ACC112 (cell line): ENCODE results near the gene ZNF732.
"Not testable (repeated sequence)": the region's sequence is repeated elsewhere in the genome, so short reads cannot be mapped to it uniquely, and the experiment has no call there.

Experiments
- H2AFZ ChIP-seq: fragments of 200-600 bp; sonication (generic); one replicate; pipeline ENCODE4 v1.6.0; 2017; ENCODE audit warnings: antibody characterized with exemption, low read length; ENCODE audit not compliant: unreplicated experiment
- H3K27ac ChIP-seq: fragments of 200-600 bp; sonication (generic); 2 replicates; pipeline ENCODE4 v1.5.1; 2014; ENCODE audit warnings: low read depth, mild to moderate bottlenecking, antibody characterized with exemption, low read length, moderate library complexity
- H3K27me3 ChIP-seq: fragments of 200-600 bp; sonication (generic); 2 replicates; pipeline ENCODE4 v1.6.1; 2014; ENCODE audit warnings: mild to moderate bottlenecking, antibody characterized with exemption, low read length, moderate library complexity, mixed read lengths; ENCODE audit not compliant: insufficient read depth
- H3K36me3 ChIP-seq: fragments of 200-600 bp; sonication (generic); 2 replicates; pipeline ENCODE4 v1.6.1; 2016; ENCODE audit warnings: mild to moderate bottlenecking, antibody characterized with exemption, low read length, moderate library complexity, mixed read lengths; ENCODE audit not compliant: insufficient read depth
- H3K4me1 ChIP-seq: fragments of 200-600 bp; sonication (generic); one replicate; pipeline ENCODE4 v1.6.1; 2016; ENCODE audit warnings: low read length, mixed read lengths; ENCODE audit not compliant: insufficient read depth, unreplicated experiment, control insufficient read depth
- H3K4me3 ChIP-seq: fragments of 200-600 bp; sonication (generic); 2 replicates; pipeline ENCODE4 v1.5.1; 2014; ENCODE audit warnings: mild to moderate bottlenecking, low read depth, low read length
- H3K79me2 ChIP-seq: fragments of 200-600 bp; sonication (generic); one replicate; pipeline ENCODE4 v1.6.0; 2016; ENCODE audit warnings: low read length; ENCODE audit not compliant: control insufficient read depth, unreplicated experiment, insufficient read depth

The ZNF732 gene

DNA sequence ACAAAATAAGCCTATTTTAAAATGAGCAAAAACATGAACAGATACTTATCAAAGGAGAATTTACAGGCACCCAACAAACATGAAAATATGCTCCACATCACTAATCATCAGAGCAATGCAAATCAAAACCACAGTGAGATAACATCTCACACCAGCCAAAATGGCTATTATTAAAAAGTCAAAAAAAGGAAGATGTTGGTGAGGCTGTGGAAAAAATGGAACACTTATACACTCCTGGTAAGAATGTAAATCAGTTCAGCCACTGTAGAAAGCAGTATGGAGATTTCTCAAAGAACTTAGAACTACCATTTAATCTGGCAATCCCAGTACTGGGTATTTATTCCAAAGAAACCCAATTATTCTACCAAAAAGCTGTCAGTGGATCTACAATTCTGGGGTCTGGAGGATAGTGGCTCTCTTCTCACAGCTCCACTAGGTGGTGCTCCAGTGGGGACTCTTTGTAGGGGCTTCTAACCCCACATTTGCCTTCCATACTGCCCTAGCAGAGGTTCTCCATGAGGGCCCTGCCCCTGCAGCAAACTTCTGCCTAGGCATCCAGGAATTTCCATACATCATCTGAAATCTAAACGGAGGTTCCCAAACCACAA, 9.1 kb upstream of the ZNF732 start:
- Histone ChIP-seq H3K27ac (no peak overlapping the region), H3K79me2 (no peaks in the 10 kb centered on the region), H3K4me3 (no peak overlapping the region), H3K27me3 (no peaks in the 10 kb centered on the region), H2AFZ (no peak overlapping the region), H3K4me1 (no peaks in the 10 kb centered on the region), H3K36me3 (no peaks in the 10 kb centered on the region)

DNA sequence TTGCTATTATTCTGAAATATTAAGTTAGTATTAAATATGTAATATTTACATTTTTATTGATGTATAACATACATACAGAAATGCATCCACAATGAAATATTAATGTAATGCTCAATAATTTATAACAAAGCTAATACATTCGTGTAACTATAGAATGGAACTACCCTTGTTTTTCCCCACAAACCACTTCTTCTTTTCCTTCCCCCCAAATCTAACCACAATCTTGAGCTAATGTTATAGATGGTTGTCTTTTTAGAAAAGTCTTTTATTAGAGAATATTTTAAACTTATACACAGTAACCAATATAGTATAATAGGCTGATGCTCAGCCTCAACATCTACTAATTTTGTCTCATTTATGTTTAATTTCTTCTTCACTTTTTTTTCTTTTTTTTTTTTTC, 4.5 kb upstream of the ZNF732 start:
- H3K27ac ChIP-seq, result no peak overlapping the region

GRCh38 chr4:306551-306961, 1.3 kb upstream of the ZNF732 start:
- Histone ChIP-seq H3K27ac (no peak overlapping the region), H3K27me3 (no peaks in the 10 kb centered on the region), H2AFZ (no peak overlapping the region)

More for the DNA sequence above, 4.5 kb upstream of the ZNF732 start:
- Histone ChIP-seq H3K36me3 (no peaks in the 10 kb centered on the region), H3K27me3 (no peaks in the 10 kb centered on the region), H3K79me2 (no peaks in the 10 kb centered on the region), H3K4me1 (no peaks in the 10 kb centered on the region), H2AFZ (no peak overlapping the region), H3K4me3 (no peak overlapping the region)

GRCh38 chr4:304516-304915, 758 bp downstream of the ZNF732 start:
- peaks cover 21% of the 10 kb centered on the region for H3K79me2 ChIP-seq
- not testable (repeated sequence) for H3K4me1 ChIP-seq, H3K27me3 ChIP-seq, H3K36me3 ChIP-seq
- H3K4me3 ChIP-seq, result peak overlapping the region; percentile 81
- H3K27ac ChIP-seq, result peak overlapping the region; percentile 21
- peak overlapping the region; percentile 45 for H2AFZ ChIP-seq

More at GRCh38 chr4:306551-306961, 1.3 kb upstream of the ZNF732 start:
- H3K4me3 ChIP-seq, result no peak overlapping the region
- no peaks in the 10 kb centered on the region for H3K4me1 ChIP-seq
- peaks cover 7% of the 10 kb centered on the region for H3K36me3 ChIP-seq
- peaks cover 11% of the 10 kb centered on the region for H3K79me2 ChIP-seq

- Histone ChIP-seq H3K4me1 (no peaks in the 10 kb centered on the region), H3K27ac (no peak overlapping the region), H3K79me2 (peaks cover 35% of the 10 kb centered on the region), H2AFZ (no peak overlapping the region), H3K27me3 (no peaks in the 10 kb centered on the region), H3K36me3 (peaks cover 17% of the 10 kb centered on the region), H3K4me3 (no peak overlapping the region)
Observed at GRCh38 chr4:302381-302780, 2.9 kb downstream of the ZNF732 start.

DNA sequence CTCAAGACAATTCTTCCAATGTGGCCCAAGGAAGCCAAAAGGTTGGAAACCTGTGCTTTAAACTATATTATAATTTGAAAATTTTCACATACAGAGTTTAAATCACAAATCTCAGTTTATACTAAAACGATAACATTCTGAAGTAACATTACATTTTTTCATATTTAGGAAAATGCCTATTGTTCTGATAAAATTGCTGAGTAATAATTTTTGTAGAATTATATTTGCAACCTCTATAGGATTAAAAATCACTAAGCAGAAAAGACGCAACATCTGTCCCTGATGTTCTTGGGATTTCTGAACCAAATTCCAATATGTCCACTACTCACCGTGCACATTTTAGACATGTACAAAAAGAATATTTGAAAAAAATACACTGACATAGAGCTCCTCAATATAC, 10.5 kb downstream of the ZNF732 start:
- no peak overlapping the region for H3K4me3 ChIP-seq
- peaks cover 50% of the 10 kb centered on the region for H3K36me3 ChIP-seq
- H3K79me2 ChIP-seq, result peaks cover 40% of the 10 kb centered on the region

GRCh38 chr4:288891-289290, 16.4 kb downstream of the ZNF732 start:
- Histone ChIP-seq H3K27ac (no peak overlapping the region), H3K4me3 (no peak overlapping the region), H3K4me1 (no peaks in the 10 kb centered on the region), H3K36me3 (peaks cover 35% of the 10 kb centered on the region), H3K79me2 (peaks cover 12% of the 10 kb centered on the region), H2AFZ (no peak overlapping the region), H3K27me3 (no peaks in the 10 kb centered on the region)

More for the DNA sequence above, 10.5 kb downstream of the ZNF732 start:
- no peaks in the 10 kb centered on the region for H3K4me1 ChIP-seq
- H2AFZ ChIP-seq, result no peak overlapping the region
- no peak overlapping the region for H3K27ac ChIP-seq
- no peaks in the 10 kb centered on the region for H3K27me3 ChIP-seq

DNA sequence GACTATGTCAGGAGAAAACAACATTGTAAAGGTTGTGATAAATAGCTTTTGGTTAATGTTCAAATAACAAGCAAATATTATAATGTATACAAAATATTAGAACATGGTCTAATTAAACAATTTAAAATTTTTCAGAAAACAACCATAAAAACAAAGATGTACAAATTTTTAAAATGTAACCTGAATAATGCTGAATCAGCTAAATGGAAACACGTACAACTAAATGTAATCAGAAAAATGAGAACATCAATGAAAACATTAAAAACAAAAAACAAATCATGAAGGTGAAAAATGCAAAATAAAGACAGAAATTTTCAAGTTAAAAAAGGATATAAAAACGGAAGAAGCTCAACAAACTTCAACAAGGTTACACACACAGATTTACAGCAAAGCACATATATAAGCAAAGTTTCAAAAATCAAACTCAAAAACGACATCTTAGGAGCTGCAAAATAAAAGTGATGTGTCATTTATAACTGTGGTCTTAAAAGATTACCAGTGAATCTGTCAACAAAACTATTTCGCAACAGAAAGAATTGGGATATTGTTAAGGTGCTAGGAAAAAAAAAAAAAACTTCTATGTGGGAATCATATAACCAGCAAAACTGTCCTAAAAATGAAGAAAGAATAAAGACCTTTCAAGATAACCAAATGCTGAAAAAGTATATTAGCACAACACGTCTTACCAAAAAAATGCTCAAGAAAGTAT, 31.8 kb downstream of the ZNF732 start:
- no peak overlapping the region for H3K27ac ChIP-seq
- no peak overlapping the region for H3K4me3 ChIP-seq
- no peaks in the 10 kb centered on the region for H3K4me1 ChIP-seq
- no peak overlapping the region for H2AFZ ChIP-seq
- peaks cover 3% of the 10 kb centered on the region for H3K79me2 ChIP-seq
- H3K36me3 ChIP-seq, result peaks cover 67% of the 10 kb centered on the region
- no peaks in the 10 kb centered on the region for H3K27me3 ChIP-seq

- Histone ChIP-seq H3K27ac (no peak overlapping the region), H2AFZ (no peak overlapping the region), H3K27me3 (no peaks in the 10 kb centered on the region), H3K4me3 (no peak overlapping the region), H3K36me3 (peaks cover 53% of the 10 kb centered on the region), H3K79me2 (peaks cover 3% of the 10 kb centered on the region), H3K4me1 (no peaks in the 10 kb centered on the region)
Observed at GRCh38 chr4:271492-272103, 33.7 kb downstream of the ZNF732 start.

- H3K27me3 ChIP-seq, H3K4me1 ChIP-seq, H2AFZ ChIP-seq, H3K4me3 ChIP-seq, H3K79me2 ChIP-seq, H3K27ac ChIP-seq: not testable (repeated sequence)
- peaks cover 76% of the 10 kb centered on the region for H3K36me3 ChIP-seq
Observed at GRCh38 chr4:259240-259639, 46.0 kb downstream of the ZNF732 start.

DNA sequence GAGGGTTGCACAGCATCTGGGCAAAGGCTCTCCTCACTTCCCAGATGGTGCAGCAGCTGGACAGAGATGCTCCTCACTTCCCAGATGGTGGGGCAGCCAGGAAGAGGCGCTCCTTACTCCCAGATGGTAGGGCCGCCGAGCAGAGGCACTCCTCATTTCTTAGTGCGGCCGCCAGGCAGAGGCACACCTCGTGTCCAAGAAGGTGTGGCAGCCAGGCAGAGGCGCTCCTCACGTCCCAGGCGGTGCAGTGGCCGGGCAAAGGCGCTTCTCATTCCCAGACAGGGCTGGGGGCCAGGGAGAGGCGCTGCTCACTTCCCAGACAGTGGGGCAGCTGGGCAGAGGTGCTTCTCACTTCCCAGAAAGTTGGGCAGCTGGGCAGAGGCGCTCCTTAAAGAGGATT, 48.8 kb downstream of the ZNF732 start:
- Histone ChIP-seq H2AFZ (no peak overlapping the region), H3K79me2 (no peaks in the 10 kb centered on the region), H3K36me3 (peaks cover 67% of the 10 kb centered on the region), H3K27me3 (no peaks in the 10 kb centered on the region), H3K4me3 (no peak overlapping the region), H3K27ac (no peak overlapping the region), H3K4me1 (no peaks in the 10 kb centered on the region)
